HG03196 (cell line): ENCODE measurements around the gene BMPR1A.
"Not testable (repeated sequence)": the region's sequence is repeated elsewhere in the genome, so short reads cannot be mapped to it uniquely, and the experiment has no call there.

Experiments
- ATAC-seq: cut with Tn5 transposase; IDR thresholded peaks from one replicate; pipeline ENCODE4 v1.9.1; 2021; ENCODE audit not compliant: unreplicated experiment

Gene BMPR1A

GRCh38 chr10:86871563-86872183, 115.3 kb downstream of the BMPR1A start:
- no peak for ATAC-seq

- no peak for ATAC-seq
Observed at GRCh38 chr10:86872757-86873156, 116.3 kb downstream of the BMPR1A start.

- ATAC-seq: no peak
Observed at GRCh38 chr10:86876748-86877147, 120.3 kb downstream of the BMPR1A start.

- ATAC-seq: peak; percentile 63
Observed at GRCh38 chr10:86878983-86879713, 122.7 kb downstream of the BMPR1A start.

- no peak for ATAC-seq
Observed at GRCh38 chr10:86880971-86881370, 124.6 kb downstream of the BMPR1A start.

- peak; percentile 94 for ATAC-seq
Observed at GRCh38 chr10:86888585-86889381, 132.4 kb downstream of the BMPR1A start.

GRCh38 chr10:86889997-86890396, 133.6 kb downstream of the BMPR1A start:
- ATAC-seq: no peak

GRCh38 chr10:86898511-86898910, 142.1 kb downstream of the BMPR1A start:
- no peak for ATAC-seq

- no peak for ATAC-seq
Observed at GRCh38 chr10:86899132-86899531, 142.7 kb downstream of the BMPR1A start.

- ATAC-seq: no peak
Observed at GRCh38 chr10:86899670-86900276, 143.4 kb downstream of the BMPR1A start.

GRCh38 chr10:86900955-86901354, 144.5 kb downstream of the BMPR1A start:
- ATAC-seq: no peak

- no peak for ATAC-seq
Observed at GRCh38 chr10:86904600-86904999, 148.2 kb downstream of the BMPR1A start.

- ATAC-seq: no peak
Observed at GRCh38 chr10:86905429-86905828, 149.0 kb downstream of the BMPR1A start.

- no peak for ATAC-seq
Observed at GRCh38 chr10:86914734-86915133, 158.3 kb downstream of the BMPR1A start.

GRCh38 chr10:86918022-86918471, 161.6 kb downstream of the BMPR1A start:
- ATAC-seq: no peak

- ATAC-seq: no peak
Observed at GRCh38 chr10:86922553-86922961, 166.1 kb downstream of the BMPR1A start.

- no peak for ATAC-seq
Observed at GRCh38 chr10:86929468-86930380, 173.3 kb downstream of the BMPR1A start.

- ATAC-seq: no peak
Observed at GRCh38 chr10:86931872-86932271, 175.5 kb downstream of the BMPR1A start.

- no peak for ATAC-seq
Observed at GRCh38 chr10:86932674-86933073, 176.3 kb downstream of the BMPR1A start.

GRCh38 chr10:86934162-86934711, 177.8 kb downstream of the BMPR1A start:
- ATAC-seq: not testable (repeated sequence)
